ENCODE measurements around the gene TESK1.
"Not testable (repeated sequence)": the region's sequence is repeated elsewhere in the genome, so short reads cannot be mapped to it uniquely, and the experiment has no call there.

The TESK1 gene

GRCh38 chr9:35603506-35603985, 1.5 kb upstream of the TESK1 start:
- H3K4me3 Mint-ChIP-seq: peak overlapping the region; percentile 95 to 100
- peaks cover 55% of the 10 kb centered on the region for H3K4me1 Mint-ChIP-seq
- no peak for ATAC-seq
- peak overlapping the region; percentile 98 to 99 for H3K27ac Mint-ChIP-seq
- DNase-seq: peak in 1 of 2 donors; percentile 40
- H3K27me3 Mint-ChIP-seq: no peaks in the 10 kb centered on the region
- H3K9me3 Mint-ChIP-seq: no peaks in the 10 kb centered on the region

- peak; percentile 98 to 100 for DNase-seq
- Mint-ChIP-seq H3K4me3 (peak overlapping the region; percentile 95 to 100), H3K27ac (peak overlapping the region; percentile 98 to 99), H3K4me1 (peaks cover 55% of the 10 kb centered on the region), H3K27me3 (no peaks in the 10 kb centered on the region), H3K9me3 (no peaks in the 10 kb centered on the region)
- ATAC-seq: peak; percentile 94
These were observed 980 bp upstream of the TESK1 start for GRCh38 chr9:35603986-35604577.

GRCh38 chr9:35605351-35606137, 482 bp downstream of the TESK1 start:
- Mint-ChIP-seq H3K27ac (peak overlapping the region in 1 of 2 donors; percentile 80), H3K9me3 (no peaks in the 10 kb centered on the region), H3K27me3 (no peaks in the 10 kb centered on the region), H3K4me3 (peak overlapping the region; percentile 82 to 85), H3K4me1 (peaks cover 55% of the 10 kb centered on the region)
- DNase-seq (peak; percentile 29 to 38), ATAC-seq (peak; percentile 4)

- no peak for DNase-seq
- H3K27me3 Mint-ChIP-seq: no peaks in the 10 kb centered on the region
- H3K4me3 Mint-ChIP-seq: peak overlapping the region; percentile 82 to 85
- ATAC-seq: no peak
- H3K27ac Mint-ChIP-seq: peak overlapping the region; percentile 20 to 80
- H3K9me3 Mint-ChIP-seq: no peaks in the 10 kb centered on the region
- peaks cover 55% of the 10 kb centered on the region for H3K4me1 Mint-ChIP-seq
These were observed 1.1 kb downstream of the TESK1 start for GRCh38 chr9:35606138-35606504.

GRCh38 chr9:35606726-35607125, 1.7 kb downstream of the TESK1 start:
- H3K4me3 Mint-ChIP-seq: peak overlapping the region in 1 of 2 donors; percentile 82
- no peaks in the 10 kb centered on the region for H3K27me3 Mint-ChIP-seq
- no peaks in the 10 kb centered on the region for H3K9me3 Mint-ChIP-seq
- H3K4me1 Mint-ChIP-seq: peaks cover 59% of the 10 kb centered on the region
- ATAC-seq (no peak), DNase-seq (no peak)
- no peak overlapping the region for H3K27ac Mint-ChIP-seq

GRCh38 chr9:35608221-35608620, 3.2 kb downstream of the TESK1 start:
- no peak overlapping the region for H3K27ac Mint-ChIP-seq
- no peak for DNase-seq
- no peaks in the 10 kb centered on the region for H3K9me3 Mint-ChIP-seq
- no peak for ATAC-seq
- H3K4me3 Mint-ChIP-seq: no peak overlapping the region
- peaks cover 45% of the 10 kb centered on the region for H3K4me1 Mint-ChIP-seq
- no peaks in the 10 kb centered on the region for H3K27me3 Mint-ChIP-seq

- Mint-ChIP-seq H3K4me1 (peaks cover 35% of the 10 kb centered on the region), H3K4me3 (no peak overlapping the region), H3K27me3 (no peaks in the 10 kb centered on the region), H3K27ac (peak overlapping the region in 1 of 2 donors; percentile 57), H3K9me3 (no peaks in the 10 kb centered on the region)
- ATAC-seq (no peak), DNase-seq (no peak)
These were observed 4.1 kb downstream of the TESK1 start for GRCh38 chr9:35609001-35609819.

GRCh38 chr9:35609820-35610163, 4.7 kb downstream of the TESK1 start:
- Mint-ChIP-seq H3K27ac (no peak overlapping the region), H3K27me3 (no peaks in the 10 kb centered on the region), H3K4me3 (no peak overlapping the region), H3K9me3 (no peaks in the 10 kb centered on the region), H3K4me1 (peaks cover 31% of the 10 kb centered on the region)
- ATAC-seq: no peak
- DNase-seq: no peak

- H3K4me3 Mint-ChIP-seq: no peak overlapping the region
- peaks cover 33% of the 10 kb centered on the region for H3K4me1 Mint-ChIP-seq
- H3K27ac Mint-ChIP-seq: no peak overlapping the region
- peak; percentile 86 for ATAC-seq
- DNase-seq: peak; percentile 45 to 54
- H3K9me3 Mint-ChIP-seq: no peaks in the 10 kb centered on the region
- no peaks in the 10 kb centered on the region for H3K27me3 Mint-ChIP-seq
These were observed 6.3 kb downstream of the TESK1 start for GRCh38 chr9:35611230-35611797.

GRCh38 chr9:35612066-35612465, 7.0 kb downstream of the TESK1 start:
- peaks cover 33% of the 10 kb centered on the region for H3K4me1 Mint-ChIP-seq
- not testable (repeated sequence) for H3K27ac Mint-ChIP-seq, ATAC-seq, H3K27me3 Mint-ChIP-seq, H3K9me3 Mint-ChIP-seq, DNase-seq, H3K4me3 Mint-ChIP-seq

GRCh38 chr9:35612843-35613242, 7.8 kb downstream of the TESK1 start:
- H3K4me3 Mint-ChIP-seq: no peak overlapping the region
- ATAC-seq: no peak
- no peaks in the 10 kb centered on the region for H3K27me3 Mint-ChIP-seq
- H3K9me3 Mint-ChIP-seq: no peaks in the 10 kb centered on the region
- H3K4me1 Mint-ChIP-seq: peaks cover 33% of the 10 kb centered on the region
- no peak for DNase-seq
- no peak overlapping the region for H3K27ac Mint-ChIP-seq

- Mint-ChIP-seq H3K4me3 (peak overlapping the region; percentile 92 to 95), H3K4me1 (peaks cover 61% of the 10 kb centered on the region), H3K9me3 (no peaks in the 10 kb centered on the region), H3K27ac (peak overlapping the region; percentile 51 to 79), H3K27me3 (no peaks in the 10 kb centered on the region)
- DNase-seq (no peak), ATAC-seq (no peak)
These were observed 11.1 kb downstream of the TESK1 start for GRCh38 chr9:35615981-35616680.

- Mint-ChIP-seq H3K4me1 (peaks cover 64% of the 10 kb centered on the region), H3K9me3 (no peaks in the 10 kb centered on the region), H3K27me3 (no peaks in the 10 kb centered on the region), H3K4me3 (peak overlapping the region; percentile 92 to 95), H3K27ac (peak overlapping the region; percentile 93 to 94)
- ATAC-seq (peak; percentile 73), DNase-seq (peak; percentile 62 to 82)
These were observed 11.8 kb downstream of the TESK1 start for GRCh38 chr9:35616681-35617459.

GRCh38 chr9:35617548-35617947, 12.5 kb downstream of the TESK1 start:
- no peak for ATAC-seq
- H3K27me3 Mint-ChIP-seq: no peaks in the 10 kb centered on the region

More at GRCh38 chr9:35617548-35617947, 12.5 kb downstream of the TESK1 start:
- Mint-ChIP-seq H3K4me1 (peaks cover 66% of the 10 kb centered on the region), H3K4me3 (peak overlapping the region; percentile 92 to 95), H3K9me3 (no peaks in the 10 kb centered on the region), H3K27ac (peak overlapping the region; percentile 93 to 94)
- DNase-seq: no peak

All from stimulated activated naive CD8-positive, alpha-beta T cell treated with anti-CD3 and anti-CD28 coated beads, Interleukin-15, amount 100 ng/mL, for 72 hours (primary cell).